IPS-NIHi7 (cell line): ENCODE results near the gene UBE2H.
"Not testable (repeated sequence)": the region's sequence is repeated elsewhere in the genome, so short reads cannot be mapped to it uniquely, and the experiment has no call there.

Experiments
- DNase-seq: peaks from one replicate; pipeline ENCODE4 v3.0.0; 2012; ENCODE audit warnings: mixed read lengths; ENCODE audit errors: extremely low spot score

Gene UBE2H

DNA sequence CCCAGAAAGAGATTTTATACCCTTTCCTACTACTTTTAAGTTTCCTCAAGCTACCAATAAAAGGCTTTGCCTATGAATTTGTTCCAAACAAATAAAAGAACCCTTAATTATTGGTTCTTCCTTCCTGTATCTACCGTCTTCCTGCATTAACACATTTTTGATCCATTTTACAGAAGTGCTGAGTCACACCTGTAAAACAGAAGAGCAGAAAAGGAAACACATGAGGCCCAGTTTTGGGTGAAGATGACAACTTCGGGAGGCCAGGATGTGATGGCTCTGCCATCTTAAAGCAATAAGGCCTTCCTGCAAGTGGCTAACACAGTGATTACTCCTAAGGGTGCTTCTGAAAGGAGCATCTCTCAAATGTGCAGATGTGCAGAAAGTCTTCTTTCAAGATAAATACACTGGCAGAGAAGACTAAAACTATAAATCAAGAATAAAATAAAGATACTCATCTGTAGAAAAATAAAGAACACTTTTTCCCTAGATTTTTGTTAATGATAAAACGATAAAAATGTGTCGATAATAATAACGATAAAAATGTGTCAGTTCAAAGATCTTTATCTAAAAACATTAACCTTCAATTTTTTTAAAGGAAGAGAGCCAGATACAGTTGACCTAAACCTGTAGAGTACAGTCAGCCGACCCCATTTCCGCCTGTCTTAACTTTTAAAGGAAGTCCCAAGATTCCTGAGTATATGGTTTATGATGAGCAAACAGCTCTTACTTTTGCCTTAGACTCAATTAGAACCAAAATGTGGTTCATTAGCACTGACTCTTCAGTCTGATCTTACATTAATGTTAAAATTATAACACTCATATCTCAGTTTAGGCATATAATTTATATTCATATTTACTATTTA, 108.6 kb downstream of the UBE2H start:
- no peak for DNase-seq

DNA sequence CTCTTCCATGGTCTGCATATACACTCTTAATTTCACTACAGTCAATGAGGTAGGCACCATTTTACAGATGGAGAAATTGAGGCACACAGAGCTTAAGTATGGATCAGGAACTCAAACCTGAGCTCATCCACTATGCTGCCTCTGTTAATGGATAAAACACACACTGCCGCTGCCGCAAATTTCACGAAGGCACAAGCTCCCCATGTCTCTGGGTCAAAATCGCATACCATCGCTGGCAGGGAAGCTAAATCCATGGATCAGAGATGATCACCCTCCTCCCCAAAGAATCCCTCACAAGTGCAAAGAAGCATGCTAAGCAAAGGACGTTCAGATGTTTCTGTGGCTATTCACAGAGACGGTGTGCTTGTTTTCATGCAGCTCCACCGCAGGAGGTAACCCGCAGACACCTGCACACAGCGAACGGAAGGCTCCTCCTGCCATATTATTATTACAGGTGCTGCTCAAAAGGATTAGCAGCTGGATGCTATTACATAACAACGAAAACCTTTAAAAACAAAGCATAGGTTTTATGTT, 109.3 kb downstream of the UBE2H start:
- peak; percentile 47 for DNase-seq

DNA sequence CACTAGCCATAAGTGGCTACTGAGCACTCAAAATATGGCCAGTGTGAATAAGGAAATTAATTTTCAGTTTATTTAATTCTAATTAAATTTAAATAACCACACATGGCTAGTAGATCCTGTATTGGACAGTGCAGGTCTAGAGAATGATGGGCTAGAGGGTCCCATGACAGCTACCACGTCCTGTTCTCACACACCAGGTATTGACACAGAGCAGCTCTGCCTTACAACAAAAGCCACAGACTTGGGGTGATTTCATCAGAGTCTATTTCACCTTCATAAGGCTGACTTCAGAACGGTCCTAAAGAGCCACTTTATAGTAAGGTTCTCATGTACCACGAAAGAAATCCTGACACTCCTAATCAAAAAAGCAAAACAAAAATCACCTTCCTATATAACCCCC, 111.3 kb downstream of the UBE2H start:
- DNase-seq = no peak

DNA sequence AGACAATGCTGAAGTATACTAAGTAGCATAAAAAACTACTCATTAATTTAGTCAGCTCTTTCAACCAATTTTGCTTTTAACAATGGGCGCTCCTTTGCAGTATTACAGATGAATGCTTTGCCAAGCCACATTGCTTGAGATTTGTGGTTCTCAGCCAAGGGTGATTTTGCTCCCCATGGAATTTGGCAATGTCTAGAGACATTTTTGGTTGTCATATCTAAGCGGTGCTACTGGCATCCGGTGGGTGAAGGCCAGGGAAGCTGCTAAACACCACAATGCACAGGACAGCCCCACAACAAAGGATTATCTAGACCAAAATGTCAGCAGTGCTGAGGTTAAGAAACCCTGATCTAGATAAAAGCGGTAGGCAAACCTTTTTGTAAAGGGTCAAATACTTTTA, 112.0 kb downstream of the UBE2H start:
- no peak for DNase-seq

DNA sequence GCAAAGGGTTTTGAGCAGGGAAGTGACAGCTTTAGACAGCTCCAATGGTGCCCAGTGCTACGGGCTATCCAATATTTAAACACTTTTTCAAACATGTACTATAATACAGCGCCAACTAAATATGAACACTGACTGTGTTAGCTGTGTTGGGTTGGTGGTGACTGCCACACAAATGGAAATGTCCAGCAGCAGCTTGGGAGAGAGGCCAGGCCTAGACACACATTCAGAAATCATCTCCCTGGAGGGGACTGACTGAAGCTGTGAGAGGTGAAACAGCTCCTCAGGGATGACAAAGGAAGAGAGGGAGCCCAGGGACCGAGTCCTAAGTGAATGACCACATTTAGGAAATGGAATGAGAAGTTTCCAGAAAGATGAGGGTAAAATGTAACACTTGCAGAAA, 115.8 kb downstream of the UBE2H start:
- DNase-seq = no peak

DNA sequence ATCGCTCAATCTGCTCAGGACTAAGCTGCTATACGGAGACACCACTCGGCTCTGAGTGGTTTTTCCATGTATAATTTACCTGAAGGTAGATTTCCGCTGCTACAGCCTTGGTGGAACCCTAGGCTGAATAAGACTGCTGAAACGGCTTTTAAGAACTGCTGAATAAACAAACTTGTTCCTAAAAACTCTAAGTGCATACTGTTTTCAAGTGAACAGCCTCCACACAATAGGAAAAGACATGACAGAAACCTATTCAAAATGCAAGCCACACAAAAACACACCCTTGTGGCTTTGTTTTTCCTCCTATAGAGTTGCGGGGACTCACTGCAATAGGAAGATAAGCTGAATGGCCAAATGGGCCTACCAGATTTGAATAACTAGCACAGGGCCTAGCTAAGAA, 117.2 kb downstream of the UBE2H start:
- DNase-seq = no peak

DNA sequence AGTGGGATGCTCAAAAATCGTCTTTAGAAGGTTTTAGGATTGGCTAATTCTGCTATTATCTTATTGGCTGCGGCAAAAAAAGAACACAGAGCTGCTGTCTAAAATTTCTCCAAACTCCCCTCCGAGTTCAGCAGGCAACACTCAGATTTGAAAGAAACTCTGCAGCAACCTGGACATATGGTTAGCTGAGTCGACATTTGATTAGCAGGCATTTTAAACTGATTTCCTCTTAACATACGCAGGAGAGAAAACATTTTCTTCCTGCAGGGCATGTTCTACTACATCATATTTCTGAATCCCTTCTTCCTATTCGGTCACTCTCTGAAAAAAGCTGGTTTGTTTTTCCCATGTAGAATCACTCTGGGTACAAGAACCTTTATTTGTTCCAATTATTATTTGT, 119.4 kb downstream of the UBE2H start:
- DNase-seq = not testable (repeated sequence)

DNA sequence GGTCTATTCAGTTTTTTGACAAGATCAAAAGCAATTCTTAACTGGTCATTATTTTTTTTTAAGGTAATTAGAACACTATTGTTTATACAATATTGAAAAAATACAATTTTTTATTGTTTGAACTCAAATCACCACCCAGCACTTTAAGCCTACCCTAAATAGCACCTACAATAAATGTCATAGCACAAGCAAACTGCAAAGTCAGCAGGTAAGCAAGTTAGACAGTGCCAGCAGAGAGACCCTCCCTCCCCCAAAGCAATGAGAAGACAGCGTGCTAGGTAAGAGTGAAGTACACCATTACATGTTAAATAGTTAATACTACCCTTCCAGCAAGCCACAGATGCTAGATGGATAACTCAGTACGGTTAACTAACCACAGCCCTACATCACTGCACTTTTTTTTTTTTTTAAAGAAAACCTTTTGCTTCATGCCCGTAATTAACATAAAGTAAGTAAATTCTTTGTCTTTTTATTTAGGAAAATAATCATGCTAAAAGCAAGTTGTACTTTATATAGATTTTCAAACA, 120.0 kb downstream of the UBE2H start:
- DNase-seq = no peak

DNA sequence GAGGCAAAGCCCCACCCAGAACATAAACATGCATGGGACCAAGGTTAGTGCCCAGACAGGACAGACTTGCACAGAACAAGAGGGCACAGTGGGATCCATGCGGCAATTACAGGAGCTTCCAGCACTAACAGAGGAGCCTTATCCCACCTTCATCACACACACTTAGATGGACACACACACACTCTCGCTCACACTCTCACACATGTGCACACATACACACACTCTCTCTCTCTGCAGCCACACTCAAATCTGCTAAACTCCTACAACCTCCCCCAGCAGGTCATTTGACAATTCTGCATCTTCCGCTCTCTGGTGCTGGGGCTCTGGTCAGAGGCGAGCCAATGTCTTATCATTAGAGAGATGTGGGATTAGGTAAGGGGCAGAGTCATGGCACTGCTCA, 120.5 kb downstream of the UBE2H start:
- DNase-seq = no peak

DNA sequence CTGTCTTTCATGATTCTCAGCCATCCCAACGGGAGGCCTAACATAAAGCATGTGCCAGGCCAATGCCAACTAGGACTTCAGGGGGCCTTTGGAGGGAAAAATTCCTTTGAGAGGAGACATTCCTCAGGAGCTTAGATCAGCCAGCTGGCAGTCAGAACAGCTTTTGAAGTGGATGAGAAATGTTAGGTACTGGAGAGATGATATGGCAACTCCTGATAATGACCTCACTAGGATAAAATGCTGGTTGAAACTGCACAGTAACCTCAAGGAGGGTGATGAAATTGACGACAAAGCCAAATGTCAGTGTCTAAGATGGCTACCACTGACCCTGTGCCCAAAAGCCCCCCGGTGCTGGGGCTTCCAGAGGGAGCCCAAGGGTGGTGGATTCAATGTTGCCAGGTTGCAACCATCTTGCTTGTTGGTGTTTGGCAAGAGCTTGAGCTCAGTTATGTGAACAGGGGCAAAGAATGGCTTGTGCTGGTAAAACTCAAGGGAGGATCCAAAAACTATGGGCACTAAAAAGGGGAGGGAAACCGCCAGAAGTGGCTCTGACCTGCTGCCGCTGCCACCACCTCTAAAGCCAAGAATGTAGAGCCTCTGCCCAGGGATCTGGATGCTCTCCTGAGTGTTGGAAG, 121.2 kb downstream of the UBE2H start:
- DNase-seq = no peak

DNA sequence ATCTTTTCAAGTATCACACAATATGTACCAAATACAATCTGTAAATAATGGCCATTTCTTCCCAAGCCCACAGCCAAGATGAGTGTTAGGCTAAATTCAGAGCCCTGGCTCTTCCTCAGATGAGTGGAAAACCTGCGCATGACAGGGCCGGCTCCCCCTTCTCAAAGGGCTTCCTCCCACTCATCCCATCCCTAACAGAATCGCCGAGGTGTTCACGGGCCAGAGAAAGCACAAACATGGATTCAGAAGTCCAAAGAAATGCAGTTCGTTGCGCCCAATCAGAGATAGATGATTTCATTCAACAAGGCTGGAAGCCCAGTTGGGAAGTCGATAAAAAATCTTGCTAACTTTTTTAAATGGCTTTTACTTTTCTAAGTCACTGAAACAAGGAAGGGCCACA, 121.8 kb downstream of the UBE2H start:
- no peak for DNase-seq

DNA sequence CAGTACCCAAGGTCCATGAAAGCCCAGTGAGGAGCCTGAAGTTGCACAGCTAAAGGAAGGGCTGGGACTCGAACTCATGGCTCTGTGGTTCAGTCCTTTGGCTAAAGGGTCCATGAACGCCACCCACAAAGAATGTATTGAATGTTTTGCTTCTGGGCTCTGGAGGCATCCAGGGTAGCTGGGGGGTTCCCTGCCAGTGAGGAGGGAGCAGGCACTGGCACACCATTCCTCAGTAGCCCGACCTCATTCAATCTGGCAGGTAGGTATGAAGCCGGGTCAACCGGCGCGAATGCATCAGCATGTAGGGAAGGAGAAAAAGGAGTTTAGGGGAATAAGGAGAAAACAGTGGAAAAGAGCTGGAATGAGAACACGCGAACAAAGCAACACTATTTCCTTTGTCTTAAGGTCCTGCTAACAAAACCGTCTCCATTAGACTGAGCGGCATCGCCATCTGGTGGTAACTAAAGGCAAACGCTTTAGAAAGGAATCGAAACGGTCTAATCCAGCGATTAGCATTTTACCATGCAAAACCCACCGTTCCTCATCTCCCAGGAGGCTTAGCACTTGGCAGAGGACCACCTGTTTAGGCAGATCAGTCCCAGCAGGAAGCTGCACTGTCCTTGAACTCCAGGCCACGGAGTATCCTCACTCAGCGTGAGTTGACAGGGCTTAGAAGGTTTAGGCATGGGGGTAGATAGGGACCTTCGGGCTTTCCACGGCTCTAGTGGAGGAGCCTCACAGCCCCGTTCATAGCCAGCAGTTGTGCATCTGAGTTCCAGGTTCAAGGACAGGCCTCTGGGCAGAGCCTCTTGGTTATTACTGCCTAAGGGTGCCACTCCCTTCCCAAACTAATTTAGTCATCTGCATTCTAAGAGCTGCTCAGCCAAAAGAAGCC, 122.8 kb downstream of the UBE2H start:
- DNase-seq = peak; percentile 66

DNA sequence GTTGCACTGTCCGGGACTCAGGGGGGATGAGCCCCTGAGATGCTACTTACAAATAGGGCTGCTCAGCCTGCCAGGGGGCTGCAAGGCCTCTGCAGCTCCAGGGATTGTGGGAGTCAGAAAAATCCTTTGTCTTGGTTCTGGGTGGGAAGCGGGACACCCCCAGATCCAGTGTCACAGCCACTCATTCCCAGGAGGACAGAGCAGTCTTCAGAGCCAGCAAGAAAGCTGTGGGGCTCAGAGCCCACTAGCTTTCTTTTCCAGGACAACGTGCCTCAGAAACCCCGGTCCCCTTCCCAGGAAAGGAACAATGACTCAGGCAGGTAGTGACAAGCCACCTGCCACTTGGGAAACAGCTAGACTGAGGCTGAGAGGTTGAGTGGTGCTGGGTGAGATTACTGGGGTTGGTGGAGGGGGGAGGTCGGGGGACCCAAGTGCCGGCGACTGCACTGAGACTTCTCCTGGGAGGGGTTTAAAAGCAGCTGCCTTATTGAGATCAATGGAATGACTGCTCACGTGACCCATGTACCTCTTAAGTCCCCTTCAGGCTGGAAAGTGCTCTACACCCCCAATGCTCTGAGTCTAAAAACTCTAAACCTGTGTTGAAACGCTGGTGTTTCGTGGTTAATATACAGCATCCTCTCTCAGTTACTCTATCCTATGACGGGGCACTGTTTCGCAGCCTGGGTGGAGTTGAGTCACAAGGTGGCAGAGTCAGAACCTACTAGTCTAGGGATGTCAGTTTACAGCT, 123.6 kb downstream of the UBE2H start:
- DNase-seq = no peak

DNA sequence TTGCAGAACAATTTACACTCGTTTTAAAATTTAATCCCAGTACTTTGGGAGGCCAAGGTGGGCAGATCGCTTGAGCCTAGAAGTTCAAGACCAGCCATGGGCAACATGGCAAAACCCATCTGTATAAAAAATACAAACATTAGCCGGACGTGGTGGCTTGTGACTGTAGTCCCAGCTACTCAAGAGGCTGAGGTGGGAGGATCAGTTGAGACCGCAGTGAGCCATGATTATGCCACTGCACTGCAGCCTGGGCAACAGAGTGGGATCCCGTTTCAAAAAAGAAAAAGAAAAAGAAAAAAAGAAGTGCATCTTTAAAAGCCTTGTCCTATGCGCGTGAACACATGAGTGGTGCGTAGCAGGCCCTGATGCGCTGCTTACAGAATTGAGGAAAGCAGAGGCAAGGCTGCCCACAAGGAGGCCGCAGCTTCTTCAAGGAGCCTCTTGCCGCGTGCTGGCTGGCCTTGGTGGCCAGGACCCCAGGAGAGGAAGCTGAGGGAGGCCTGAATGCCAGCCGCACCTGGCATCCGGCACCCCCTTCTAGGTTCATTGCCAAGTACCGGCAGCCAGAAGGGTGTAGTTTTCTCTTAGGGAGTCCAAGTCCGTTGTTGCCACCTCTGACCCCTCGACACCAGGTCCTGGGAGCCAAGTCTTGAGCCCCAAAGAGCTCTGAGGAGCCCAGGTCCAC, 124.5 kb downstream of the UBE2H start:
- DNase-seq = no peak

DNA sequence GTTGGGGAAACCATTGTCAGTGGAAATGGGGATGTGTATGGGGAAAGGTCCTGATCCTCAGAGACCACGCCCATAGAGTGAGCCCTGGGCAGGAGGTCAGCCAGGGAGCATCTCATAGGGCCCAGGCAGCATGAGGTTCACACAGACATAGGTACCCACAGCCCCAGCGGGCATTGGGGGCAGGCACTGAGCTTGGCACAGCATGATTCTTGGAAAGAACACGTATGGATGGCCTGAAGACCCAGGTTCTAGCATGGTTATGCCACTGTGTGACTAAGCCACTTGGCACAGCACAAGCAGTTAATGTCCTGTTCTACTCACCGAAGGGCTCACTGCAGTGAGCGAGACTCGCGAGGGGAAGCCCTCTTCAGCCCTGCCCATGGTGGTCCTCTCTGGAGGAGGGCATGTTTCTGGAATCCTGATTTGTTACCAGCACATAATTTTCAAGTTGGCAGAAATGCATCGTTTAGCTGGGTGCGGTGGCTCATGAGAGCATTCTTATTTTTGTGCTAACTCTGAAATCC, 125.2 kb downstream of the UBE2H start:
- DNase-seq = no peak

DNA sequence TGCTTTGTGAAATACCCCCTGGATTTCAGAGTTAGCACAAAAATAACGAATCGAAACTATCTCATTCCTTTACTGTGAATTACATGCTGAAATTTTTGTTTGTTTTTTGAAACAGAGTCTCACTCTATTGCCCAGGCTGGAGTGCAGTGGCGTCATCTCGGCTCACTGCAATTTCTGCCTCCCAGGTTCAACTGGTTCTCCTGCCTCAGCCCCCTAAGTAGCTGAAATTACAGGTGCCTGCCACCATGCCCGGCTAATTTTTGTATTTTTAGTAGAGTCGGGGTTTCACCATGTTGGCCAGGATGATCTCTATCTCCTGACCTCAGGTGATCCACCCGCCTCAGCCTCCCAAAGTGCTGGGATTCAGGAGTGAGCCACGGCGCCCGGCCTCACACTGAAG, 125.9 kb downstream of the UBE2H start:
- not testable (repeated sequence) for DNase-seq

DNA sequence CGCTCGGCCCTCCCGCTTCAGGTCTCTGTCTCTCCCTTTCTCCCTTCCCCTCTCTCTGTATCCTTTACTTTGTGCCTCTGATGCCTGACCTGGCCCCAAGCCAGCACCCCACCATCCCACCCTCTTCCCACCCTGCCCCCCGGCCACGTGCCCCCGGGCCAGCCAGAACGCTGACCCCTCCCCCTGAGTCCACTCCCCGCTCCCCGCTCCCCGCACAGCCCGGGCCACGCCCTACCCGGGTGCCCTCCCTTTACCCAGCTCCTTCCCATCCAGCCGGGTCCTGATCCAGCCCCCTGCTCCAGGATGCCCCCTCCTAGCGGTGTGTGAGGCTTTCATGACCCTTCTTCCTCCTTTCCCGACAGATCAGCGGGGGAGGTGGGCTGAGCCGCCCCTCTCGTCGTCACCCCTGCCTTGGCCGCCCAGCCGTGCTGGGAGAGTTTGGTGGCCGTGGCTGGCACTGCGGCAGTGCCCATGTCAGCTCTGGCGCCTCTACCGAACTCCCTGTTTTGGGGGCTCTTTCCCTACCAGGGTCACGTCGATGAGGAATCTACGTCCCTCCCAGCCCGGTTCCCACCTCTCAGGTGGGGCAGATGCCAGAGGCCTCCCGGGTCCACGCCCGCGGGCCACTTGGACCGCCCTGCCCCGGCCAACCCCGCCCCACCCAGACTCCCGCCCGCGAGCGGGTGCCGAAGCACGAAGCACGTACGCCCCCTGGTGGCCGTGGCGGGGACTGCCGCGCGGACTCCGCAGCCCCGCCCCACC, 127.4 kb downstream of the UBE2H start:
- peak; percentile 72 for DNase-seq

DNA sequence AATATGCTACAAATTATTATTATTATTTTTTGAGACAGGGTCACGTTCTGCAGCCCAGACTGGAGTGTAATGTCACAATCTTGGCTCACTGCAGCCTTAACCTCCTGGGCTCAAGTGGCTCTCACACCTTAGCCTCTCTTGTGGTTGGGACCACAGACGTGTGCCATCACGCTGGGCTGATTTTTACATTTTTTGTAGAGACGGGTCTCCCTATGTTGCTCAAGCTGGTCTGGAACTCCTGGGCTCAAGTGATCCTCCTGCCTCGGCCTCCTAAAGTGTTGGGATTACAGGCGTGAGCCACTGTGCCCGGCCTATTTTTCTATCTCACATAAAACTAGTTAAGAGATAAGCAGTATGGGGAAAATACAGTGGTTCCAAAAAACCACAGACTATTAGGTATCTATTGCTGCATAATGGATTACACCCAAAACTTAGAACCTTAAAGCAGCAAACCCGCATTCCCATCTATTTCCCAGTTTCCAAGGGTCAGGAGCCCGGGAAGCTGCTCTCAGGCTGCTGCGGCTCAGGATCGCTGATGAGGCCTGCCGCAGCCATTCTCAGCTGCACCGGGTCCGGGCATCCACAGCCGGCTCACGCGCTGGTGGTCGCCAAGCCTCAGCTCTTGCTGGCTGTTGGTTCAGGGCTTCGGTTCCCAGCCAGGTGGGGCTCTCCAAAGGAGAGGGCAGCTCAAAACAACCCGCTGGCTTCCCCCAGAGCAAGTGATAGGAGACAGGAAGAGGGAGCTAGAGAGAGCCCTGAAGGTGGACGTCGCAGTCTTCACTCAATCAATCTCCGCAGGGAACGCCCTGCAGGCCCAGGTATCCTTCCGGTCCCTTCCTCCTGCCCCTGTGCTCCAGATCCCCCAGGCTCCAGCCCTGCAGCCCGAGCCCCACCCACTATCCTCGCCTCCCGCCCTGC, 128.2 kb downstream of the UBE2H start:
- peak; percentile 86 for DNase-seq
